Stimulated activated naive CD8-positive, alpha-beta T cell treated with anti-CD3 and anti-CD28 coated beads, Interleukin-15, amount 100 ng/mL, for 72 hours (primary cell): ENCODE measurements around the gene KRTAP10-12.

Experiments
- ATAC-seq: fragments of 150-1000 bp; cut with Tn5 transposase; 2 replicates; pipeline ENCODE4 v1.10.0; 2021; ENCODE audit warnings: mild to moderate bottlenecking, moderate library complexity
- DNase-seq, 2 donors: peaks; one replicate each; pipeline ENCODE4 v3.0.0; 2021 to 2022
- H3K27ac Mint-ChIP-seq, 2 donors: one replicate each; pipeline ENCODE4 v1.8.0; 2022; ENCODE audit warnings: mild to moderate bottlenecking in 2 of 2, mixed read lengths in 2 of 2, moderate library complexity in 2 of 2
- H3K27me3 Mint-ChIP-seq: one replicate; pipeline ENCODE4 v1.8.0; 2022; ENCODE audit warnings: mixed read lengths
- H3K4me1 Mint-ChIP-seq: one replicate; pipeline ENCODE4 v1.8.0; 2022; ENCODE audit warnings: mild to moderate bottlenecking, mixed read lengths
- H3K4me3 Mint-ChIP-seq, 2 donors: one replicate each; pipeline ENCODE4 v1.8.0; 2022; ENCODE audit warnings: mild to moderate bottlenecking in 2 of 2, mixed read lengths in 2 of 2, moderate library complexity in 1 of 2
- H3K9me3 Mint-ChIP-seq, 2 donors: one replicate each; pipeline ENCODE4 v1.8.0; 2022; ENCODE audit warnings: mixed read lengths in 2 of 2

The KRTAP10-12 gene

GRCh38 chr21:44711327-44712202, 14.6 kb downstream of the KRTAP10-12 start, which contains the start of gene TSPEAR:
Gene TSPEAR (minus strand): TSS chr21:44711572. CDS start chr21:44711514, 58 bp downstream.
- DNase-seq (peak in 1 of 2 donors; percentile 9), ATAC-seq (peak; percentile 22)
- peaks cover 60% of the 10 kb centered on the region for H3K4me1 Mint-ChIP-seq
- peaks cover 0 to 4% of the 10 kb centered on the region in 2 donors for H3K9me3 Mint-ChIP-seq
- peaks cover 85% of the 10 kb centered on the region for H3K27me3 Mint-ChIP-seq
- no peak within 1 kb of the TSS for H3K27ac Mint-ChIP-seq
- peak within 1 kb of the TSS in 1 of 2 donors; percentile 39 for H3K4me3 Mint-ChIP-seq

- Mint-ChIP-seq H3K4me3 (no peak overlapping the region), H3K4me1 (peaks cover 51% of the 10 kb centered on the region)
- no peak for ATAC-seq
These were observed 15.4 kb downstream of the KRTAP10-12 start for GRCh38 chr21:44712203-44713028.

GRCh38 chr21:44713130-44713529, 16.2 kb downstream of the KRTAP10-12 start:
- Mint-ChIP-seq H3K9me3 (peaks cover 0 to 4% of the 10 kb centered on the region in 2 donors), H3K4me3 (no peak overlapping the region), H3K27me3 (peaks cover 72% of the 10 kb centered on the region), H3K27ac (no peak overlapping the region), H3K4me1 (peaks cover 44% of the 10 kb centered on the region)
- ATAC-seq (no peak), DNase-seq (peak in 1 of 2 donors; percentile 1)

More at GRCh38 chr21:44712203-44713028, 15.4 kb downstream of the KRTAP10-12 start:
- H3K27me3 Mint-ChIP-seq = peaks cover 77% of the 10 kb centered on the region
- no peak overlapping the region for H3K27ac Mint-ChIP-seq
- H3K9me3 Mint-ChIP-seq = peaks cover 0 to 4% of the 10 kb centered on the region in 2 donors
- peak in 1 of 2 donors; percentile 4 for DNase-seq

GRCh38 chr21:44713846-44714245, 16.9 kb downstream of the KRTAP10-12 start:
- Mint-ChIP-seq H3K27ac (no peak overlapping the region), H3K27me3 (peaks cover 72% of the 10 kb centered on the region), H3K4me1 (peaks cover 37% of the 10 kb centered on the region), H3K4me3 (no peak overlapping the region), H3K9me3 (peaks cover 0 to 4% of the 10 kb centered on the region in 2 donors)
- ATAC-seq (no peak), DNase-seq (no peak)

GRCh38 chr21:44714905-44715304, 17.9 kb downstream of the KRTAP10-12 start:
- Mint-ChIP-seq H3K9me3 (peaks cover 0 to 4% of the 10 kb centered on the region in 2 donors), H3K27ac (peak overlapping the region in 1 of 2 donors; percentile 11), H3K27me3 (peaks cover 69% of the 10 kb centered on the region), H3K4me1 (peaks cover 26% of the 10 kb centered on the region), H3K4me3 (peak overlapping the region in 1 of 2 donors; percentile 27)
- DNase-seq (no peak), ATAC-seq (no peak)

- H3K27me3 Mint-ChIP-seq = peaks cover 53% of the 10 kb centered on the region
- DNase-seq = no peak
- peaks cover 0 to 4% of the 10 kb centered on the region in 2 donors for H3K9me3 Mint-ChIP-seq
- H3K27ac Mint-ChIP-seq = no peak overlapping the region
- H3K4me1 Mint-ChIP-seq = peaks cover 9% of the 10 kb centered on the region
- ATAC-seq = no peak
- H3K4me3 Mint-ChIP-seq = no peak overlapping the region
These were observed 20.0 kb downstream of the KRTAP10-12 start for GRCh38 chr21:44716984-44717383.

- H3K4me1 Mint-ChIP-seq = peaks cover 12% of the 10 kb centered on the region
- ATAC-seq = no peak
- no peak overlapping the region for H3K4me3 Mint-ChIP-seq
- no peak overlapping the region for H3K27ac Mint-ChIP-seq
- H3K27me3 Mint-ChIP-seq = peaks cover 49% of the 10 kb centered on the region
- peaks cover 0 to 4% of the 10 kb centered on the region in 2 donors for H3K9me3 Mint-ChIP-seq
- DNase-seq = no peak
These were observed 21.1 kb downstream of the KRTAP10-12 start for GRCh38 chr21:44718093-44718492.

GRCh38 chr21:44718571-44718970, 21.6 kb downstream of the KRTAP10-12 start:
- no peak for DNase-seq
- peaks cover 17% of the 10 kb centered on the region for H3K4me1 Mint-ChIP-seq

GRCh38 chr21:44720170-44720569, 23.2 kb downstream of the KRTAP10-12 start:
- DNase-seq (no peak), ATAC-seq (no peak)
- Mint-ChIP-seq H3K27ac (no peak overlapping the region), H3K27me3 (peaks cover 47% of the 10 kb centered on the region), H3K4me3 (no peak overlapping the region), H3K4me1 (peaks cover 19% of the 10 kb centered on the region), H3K9me3 (peaks cover 0 to 4% of the 10 kb centered on the region in 2 donors)

More at GRCh38 chr21:44718571-44718970, 21.6 kb downstream of the KRTAP10-12 start:
- Mint-ChIP-seq H3K27me3 (peaks cover 49% of the 10 kb centered on the region), H3K9me3 (peaks cover 0 to 4% of the 10 kb centered on the region in 2 donors), H3K4me3 (no peak overlapping the region), H3K27ac (no peak overlapping the region)
- no peak for ATAC-seq

- H3K27ac Mint-ChIP-seq = no peak overlapping the region
- ATAC-seq = no peak
- H3K9me3 Mint-ChIP-seq = no peaks in the 10 kb centered on the region
- peaks cover 71% of the 10 kb centered on the region for H3K27me3 Mint-ChIP-seq
- H3K4me3 Mint-ChIP-seq = no peak overlapping the region
- no peak for DNase-seq
- H3K4me1 Mint-ChIP-seq = peaks cover 17% of the 10 kb centered on the region
These were observed 25.8 kb downstream of the KRTAP10-12 start for GRCh38 chr21:44722731-44723130.

- H3K27me3 Mint-ChIP-seq = peaks cover 67% of the 10 kb centered on the region
- DNase-seq (peak in 1 of 2 donors; percentile 21), ATAC-seq (peak; percentile 59)
- H3K27ac Mint-ChIP-seq = no peak overlapping the region
- H3K4me1 Mint-ChIP-seq = peaks cover 17% of the 10 kb centered on the region
- peak overlapping the region; percentile 38 to 62 for H3K4me3 Mint-ChIP-seq
- no peaks in the 10 kb centered on the region for H3K9me3 Mint-ChIP-seq
These were observed 26.5 kb downstream of the KRTAP10-12 start for GRCh38 chr21:44723177-44724131.

GRCh38 chr21:44724196-44724595, 27.2 kb downstream of the KRTAP10-12 start:
- Mint-ChIP-seq H3K27me3 (peaks cover 60% of the 10 kb centered on the region), H3K4me3 (peak overlapping the region; percentile 11 to 20), H3K4me1 (peaks cover 17% of the 10 kb centered on the region), H3K27ac (no peak overlapping the region), H3K9me3 (no peaks in the 10 kb centered on the region)
- DNase-seq = no peak
- no peak for ATAC-seq

- peaks cover 17% of the 10 kb centered on the region for H3K4me1 Mint-ChIP-seq
- ATAC-seq = no peak
- no peak overlapping the region for H3K27ac Mint-ChIP-seq
- DNase-seq = no peak
- no peaks in the 10 kb centered on the region for H3K9me3 Mint-ChIP-seq
- H3K27me3 Mint-ChIP-seq = peaks cover 55% of the 10 kb centered on the region
- no peak overlapping the region for H3K4me3 Mint-ChIP-seq
These were observed 28.0 kb downstream of the KRTAP10-12 start for GRCh38 chr21:44724926-44725325.

- Mint-ChIP-seq H3K27me3 (peaks cover 50% of the 10 kb centered on the region), H3K4me3 (no peak overlapping the region), H3K9me3 (no peaks in the 10 kb centered on the region), H3K4me1 (peaks cover 17% of the 10 kb centered on the region), H3K27ac (no peak overlapping the region)
- DNase-seq (no peak), ATAC-seq (no peak)
These were observed 29.9 kb downstream of the KRTAP10-12 start for GRCh38 chr21:44726826-44727225.
